Measurements from ENCODE around the gene RADIL.

The RADIL gene

GRCh38 chr7:4832711-4833110 lies 50.8 kb downstream of the RADIL start:
- H3K9me3 Mint-ChIP-seq: no peaks in the 10 kb centered on the region
- no peak for ATAC-seq
- no peak overlapping the region for H3K4me3 Mint-ChIP-seq

DNA sequence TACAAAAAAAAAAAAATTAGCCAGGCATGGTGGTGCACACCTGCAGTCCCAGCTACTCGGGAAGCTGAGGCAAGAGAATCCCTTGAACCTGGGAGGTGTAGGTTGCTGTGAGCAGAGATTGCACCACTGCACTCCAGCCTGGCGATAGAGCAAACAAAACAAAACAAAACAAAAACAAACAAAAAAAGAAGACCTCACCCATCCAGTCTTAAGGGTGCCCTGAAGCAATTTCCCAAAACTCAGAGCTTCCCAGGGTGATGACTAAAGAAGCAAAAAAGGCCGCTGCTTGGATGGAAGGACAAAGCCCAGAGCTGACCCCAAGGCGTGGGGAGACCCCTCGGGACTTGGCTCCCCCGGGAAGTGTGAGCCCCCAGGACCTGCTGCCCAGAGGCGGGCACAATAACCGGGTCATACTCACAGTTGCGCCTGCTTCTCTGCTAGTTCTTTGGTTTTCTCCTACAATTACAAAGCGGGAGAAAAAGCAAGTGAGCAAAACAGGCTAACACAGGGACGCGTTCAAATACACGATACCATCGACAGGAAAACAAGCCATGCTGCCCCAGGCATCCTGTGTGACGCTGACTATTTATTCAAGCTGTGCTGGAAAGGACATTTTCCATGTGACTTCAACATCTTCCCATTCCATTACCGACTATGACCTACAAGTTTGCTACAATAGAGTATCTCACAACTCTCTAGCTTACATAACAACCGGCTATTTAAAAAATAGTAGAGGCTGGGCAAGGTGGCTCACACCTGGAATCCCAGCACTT lies 51.6 kb downstream of the RADIL start:
- no peaks in the 10 kb centered on the region for H3K9me3 Mint-ChIP-seq
- H3K27me3 Mint-ChIP-seq: no peaks in the 10 kb centered on the region
- ATAC-seq (no peak), DNase-seq (no peak)
- no peak overlapping the region for H3K4me3 Mint-ChIP-seq
- peaks cover 7% of the 10 kb centered on the region for H3K4me1 Mint-ChIP-seq
- H3K27ac Mint-ChIP-seq: no peak overlapping the region

More at GRCh38 chr7:4832711-4833110, 50.8 kb downstream of the RADIL start:
- no peak for DNase-seq
- Mint-ChIP-seq H3K4me1 (peaks cover 7% of the 10 kb centered on the region), H3K27ac (no peak overlapping the region), H3K27me3 (no peaks in the 10 kb centered on the region)

- no peak overlapping the region for H3K4me3 Mint-ChIP-seq
- H3K4me1 Mint-ChIP-seq: peaks cover 7% of the 10 kb centered on the region
- H3K27me3 Mint-ChIP-seq: no peaks in the 10 kb centered on the region
- ATAC-seq (peak; percentile 82), DNase-seq (peak; percentile 56 to 64)
- peak overlapping the region in 1 of 2 donors; percentile 86 for H3K27ac Mint-ChIP-seq
- no peaks in the 10 kb centered on the region for H3K9me3 Mint-ChIP-seq
These were observed 53.3 kb downstream of the RADIL start for GRCh38 chr7:4830176-4830575.

DNA sequence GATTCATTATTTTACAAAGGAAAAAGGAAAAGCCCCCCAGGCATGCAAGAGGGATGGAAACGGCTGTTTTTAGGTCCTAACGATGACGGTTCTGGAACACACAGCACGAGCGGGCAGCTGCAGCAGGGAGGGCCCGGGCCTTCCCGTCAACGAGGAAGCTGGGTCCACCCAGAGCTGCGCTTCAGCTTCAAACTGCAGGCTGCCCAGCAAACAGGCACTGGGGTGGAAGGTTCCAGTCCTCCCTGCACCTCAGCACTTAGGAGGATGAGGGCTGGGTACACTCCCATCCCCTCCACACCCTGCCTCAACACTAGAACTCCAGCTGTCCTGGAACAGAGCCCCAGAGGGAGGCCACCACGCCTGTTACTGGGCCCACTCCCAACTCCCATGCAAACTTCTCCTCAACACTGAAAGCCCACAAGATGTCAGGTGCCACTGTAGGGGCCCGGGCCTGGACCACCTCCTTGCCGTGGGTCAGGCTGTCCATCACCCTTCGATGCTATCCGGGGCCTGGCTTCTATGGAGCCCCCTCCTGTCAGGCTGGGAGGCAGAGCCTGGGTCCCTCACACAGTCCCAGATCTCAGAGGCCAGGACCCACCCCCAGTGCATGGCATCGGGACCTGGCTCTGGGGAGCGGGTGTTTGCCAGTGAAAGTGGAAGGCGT lies 54.7 kb downstream of the RADIL start:
- H3K9me3 Mint-ChIP-seq: no peaks in the 10 kb centered on the region
- H3K4me1 Mint-ChIP-seq: peaks cover 7% of the 10 kb centered on the region
- no peaks in the 10 kb centered on the region for H3K27me3 Mint-ChIP-seq
- no peak overlapping the region for H3K27ac Mint-ChIP-seq
- DNase-seq (no peak), ATAC-seq (no peak)
- no peak overlapping the region for H3K4me3 Mint-ChIP-seq

DNA sequence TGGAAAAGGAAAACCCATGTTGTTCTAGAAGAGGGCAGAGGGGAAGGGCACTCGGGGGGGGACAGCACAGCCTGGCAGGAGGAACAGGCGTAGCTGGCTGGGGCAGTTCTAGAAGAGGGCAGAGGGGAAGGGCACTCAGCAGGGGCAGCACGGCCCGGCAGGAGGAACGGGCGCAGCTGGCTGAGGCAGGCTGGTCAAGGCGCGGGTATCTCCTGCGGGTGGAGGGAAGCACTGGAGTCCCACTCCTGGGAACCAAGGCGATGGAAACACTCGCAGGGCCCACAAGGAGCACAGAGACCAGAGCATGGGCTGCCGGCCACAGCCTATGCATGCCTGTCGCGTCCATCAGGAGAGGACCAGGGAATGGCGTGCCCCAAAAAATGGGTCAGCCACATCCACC lies 58.4 kb downstream of the RADIL start:
- no peak for ATAC-seq

GRCh38 chr7:4824120-4824775 lies 59.3 kb downstream of the RADIL start:
- H3K9me3 Mint-ChIP-seq: no peaks in the 10 kb centered on the region
- no peak overlapping the region for H3K27ac Mint-ChIP-seq
- no peak for DNase-seq

More for the DNA sequence above, 58.4 kb downstream of the RADIL start:
- peaks cover under 1% of the 10 kb centered on the region for H3K27me3 Mint-ChIP-seq
- no peak overlapping the region for H3K4me3 Mint-ChIP-seq
- peaks cover 2% of the 10 kb centered on the region for H3K4me1 Mint-ChIP-seq
- H3K27ac Mint-ChIP-seq: no peak overlapping the region
- no peak for DNase-seq
- no peaks in the 10 kb centered on the region for H3K9me3 Mint-ChIP-seq

DNA sequence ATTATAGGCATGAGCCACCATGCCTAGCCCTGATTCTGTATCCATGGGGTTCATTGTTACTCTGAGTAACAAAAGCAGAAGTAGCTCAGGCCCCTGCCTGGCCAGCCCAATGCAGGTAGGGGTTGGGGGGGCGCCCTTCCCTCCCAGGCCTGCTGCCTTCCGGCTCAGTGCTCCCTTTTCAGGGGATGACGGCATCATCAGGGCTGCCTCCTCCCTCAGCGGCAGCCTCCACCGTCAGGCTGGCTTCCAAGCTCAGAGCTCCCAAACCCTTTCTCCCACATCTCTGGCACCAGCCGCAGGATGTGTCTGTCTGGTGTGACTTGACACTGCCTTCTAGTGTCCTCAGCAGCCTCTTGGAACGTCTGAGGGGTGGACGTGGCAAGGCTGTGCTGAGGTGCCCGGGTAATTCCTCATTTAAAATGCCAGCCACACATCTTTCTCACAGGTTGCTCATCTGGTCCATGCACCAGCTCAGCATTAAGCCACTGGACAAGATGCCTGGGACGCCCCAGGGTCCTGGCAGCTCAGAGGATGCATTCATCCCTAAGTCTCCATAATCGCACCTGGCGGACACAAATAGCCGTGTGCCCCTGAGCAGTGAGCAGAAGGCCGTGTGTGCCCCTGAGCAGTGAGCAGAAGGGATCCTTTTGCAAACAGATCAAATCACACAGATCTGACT lies 59.9 kb downstream of the RADIL start:
- no peak for DNase-seq
- H3K27ac Mint-ChIP-seq: peak overlapping the region in 1 of 2 donors; percentile 59
- H3K4me3 Mint-ChIP-seq: no peak overlapping the region
- no peaks in the 10 kb centered on the region for H3K4me1 Mint-ChIP-seq
- H3K27me3 Mint-ChIP-seq: peaks cover 14% of the 10 kb centered on the region
- H3K9me3 Mint-ChIP-seq: no peaks in the 10 kb centered on the region
- ATAC-seq: no peak

More at GRCh38 chr7:4824120-4824775, 59.3 kb downstream of the RADIL start:
- Mint-ChIP-seq H3K4me3 (no peak overlapping the region), H3K27me3 (peaks cover 9% of the 10 kb centered on the region), H3K4me1 (no peaks in the 10 kb centered on the region)
- ATAC-seq: no peak

GRCh38 chr7:4822677-4823076 lies 60.8 kb downstream of the RADIL start:
- ATAC-seq: no peak
- H3K4me1 Mint-ChIP-seq: no peaks in the 10 kb centered on the region

GRCh38 chr7:4820967-4821471 lies 62.5 kb downstream of the RADIL start:
- peaks cover 18% of the 10 kb centered on the region for H3K27me3 Mint-ChIP-seq
- no peak overlapping the region for H3K4me3 Mint-ChIP-seq
- no peaks in the 10 kb centered on the region for H3K9me3 Mint-ChIP-seq
- peak overlapping the region in 1 of 2 donors; percentile 6 for H3K27ac Mint-ChIP-seq
- no peaks in the 10 kb centered on the region for H3K4me1 Mint-ChIP-seq
- DNase-seq: no peak
- no peak for ATAC-seq

More at GRCh38 chr7:4822677-4823076, 60.8 kb downstream of the RADIL start:
- no peak for DNase-seq
- no peak overlapping the region for H3K27ac Mint-ChIP-seq
- H3K27me3 Mint-ChIP-seq: peaks cover 14% of the 10 kb centered on the region
- H3K4me3 Mint-ChIP-seq: no peak overlapping the region
- H3K9me3 Mint-ChIP-seq: no peaks in the 10 kb centered on the region

DNA sequence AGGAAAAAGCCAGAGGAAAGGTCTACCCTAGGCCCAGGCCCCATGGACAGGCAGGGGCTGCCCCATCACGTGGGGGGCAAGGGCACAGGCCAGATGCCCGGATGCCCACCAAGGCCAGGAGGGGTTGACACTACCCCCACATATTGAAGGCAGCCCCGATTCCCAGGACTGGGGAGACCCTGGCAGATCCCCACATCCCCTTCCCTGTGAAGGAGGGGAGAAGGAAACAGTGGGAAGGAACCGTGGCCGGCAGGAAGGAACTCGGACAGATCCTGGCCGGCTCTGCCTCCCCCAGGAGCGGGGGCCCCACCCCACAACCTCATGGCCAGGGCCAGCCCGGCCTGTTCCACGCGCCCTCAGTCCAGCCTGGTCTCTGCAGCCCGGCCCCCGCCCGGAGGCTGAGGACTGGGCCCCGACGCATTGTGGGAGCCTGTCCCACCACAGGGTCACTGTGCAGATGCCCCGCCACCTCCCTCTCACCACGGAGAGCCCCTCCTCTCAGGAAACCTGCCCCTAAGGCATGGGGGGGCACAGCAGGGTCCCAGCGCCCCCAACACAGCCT lies 63.0 kb downstream of the RADIL start:
- H3K27ac Mint-ChIP-seq: no peak overlapping the region
- H3K27me3 Mint-ChIP-seq: peaks cover 21% of the 10 kb centered on the region
- ATAC-seq (peak; percentile 18), DNase-seq (no peak)
- H3K4me1 Mint-ChIP-seq: no peaks in the 10 kb centered on the region
- H3K9me3 Mint-ChIP-seq: no peaks in the 10 kb centered on the region
- H3K4me3 Mint-ChIP-seq: no peak overlapping the region

- Mint-ChIP-seq H3K4me1 (peaks cover 1% of the 10 kb centered on the region), H3K9me3 (no peaks in the 10 kb centered on the region), H3K4me3 (no peak overlapping the region)
These were observed 63.7 kb downstream of the RADIL start for GRCh38 chr7:4819560-4820404.

DNA sequence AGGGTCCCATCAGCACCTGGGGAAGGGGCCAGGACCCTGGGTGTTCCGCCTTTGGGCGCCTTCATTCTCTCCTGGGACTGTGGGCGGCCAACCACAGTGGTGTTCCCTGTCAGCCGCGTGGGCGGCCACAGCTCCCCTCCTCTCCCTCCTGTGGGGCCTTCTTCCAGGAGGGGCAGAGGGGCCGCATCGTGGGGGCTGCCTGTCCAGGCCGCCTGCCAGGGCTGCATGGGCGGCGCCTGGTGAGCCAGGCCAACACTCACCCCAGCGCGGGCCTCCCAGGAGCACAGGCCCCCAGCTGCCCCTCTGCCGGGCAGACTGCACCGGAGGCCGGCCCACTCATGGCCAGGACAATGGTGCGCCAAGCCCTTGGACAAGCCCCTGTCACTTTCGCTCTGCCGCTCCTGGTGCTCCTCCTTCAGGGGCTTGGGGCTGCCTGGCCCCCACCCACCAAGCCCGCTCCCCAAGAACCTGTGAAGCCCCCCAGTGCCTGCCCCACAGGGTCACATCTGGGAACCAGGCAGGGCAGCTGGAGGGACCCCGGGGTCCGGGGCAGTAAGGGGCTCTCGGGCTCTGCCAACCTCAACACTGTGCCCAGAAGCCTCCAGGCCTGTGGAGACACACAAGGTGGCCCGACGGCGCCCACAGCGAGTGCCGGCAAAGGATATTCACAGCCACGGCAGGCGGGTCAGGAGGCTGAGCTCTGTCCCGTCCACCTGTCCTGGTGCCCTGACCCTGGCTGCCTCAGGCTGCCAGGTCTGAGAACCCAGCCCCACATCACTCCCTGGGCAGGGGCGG lies 65.3 kb downstream of the RADIL start:
- ATAC-seq (no peak), DNase-seq (no peak)
- H3K27ac Mint-ChIP-seq: peak overlapping the region in 1 of 2 donors; percentile 83
- H3K27me3 Mint-ChIP-seq: peaks cover 40% of the 10 kb centered on the region
- no peak overlapping the region for H3K4me3 Mint-ChIP-seq
- H3K4me1 Mint-ChIP-seq: peaks cover 7% of the 10 kb centered on the region
- peaks cover 1 to 3% of the 10 kb centered on the region in 2 donors for H3K9me3 Mint-ChIP-seq

More at GRCh38 chr7:4819560-4820404, 63.7 kb downstream of the RADIL start:
- peaks cover 24% of the 10 kb centered on the region for H3K27me3 Mint-ChIP-seq
- ATAC-seq (no peak), DNase-seq (no peak)
- H3K27ac Mint-ChIP-seq: no peak overlapping the region

DNA sequence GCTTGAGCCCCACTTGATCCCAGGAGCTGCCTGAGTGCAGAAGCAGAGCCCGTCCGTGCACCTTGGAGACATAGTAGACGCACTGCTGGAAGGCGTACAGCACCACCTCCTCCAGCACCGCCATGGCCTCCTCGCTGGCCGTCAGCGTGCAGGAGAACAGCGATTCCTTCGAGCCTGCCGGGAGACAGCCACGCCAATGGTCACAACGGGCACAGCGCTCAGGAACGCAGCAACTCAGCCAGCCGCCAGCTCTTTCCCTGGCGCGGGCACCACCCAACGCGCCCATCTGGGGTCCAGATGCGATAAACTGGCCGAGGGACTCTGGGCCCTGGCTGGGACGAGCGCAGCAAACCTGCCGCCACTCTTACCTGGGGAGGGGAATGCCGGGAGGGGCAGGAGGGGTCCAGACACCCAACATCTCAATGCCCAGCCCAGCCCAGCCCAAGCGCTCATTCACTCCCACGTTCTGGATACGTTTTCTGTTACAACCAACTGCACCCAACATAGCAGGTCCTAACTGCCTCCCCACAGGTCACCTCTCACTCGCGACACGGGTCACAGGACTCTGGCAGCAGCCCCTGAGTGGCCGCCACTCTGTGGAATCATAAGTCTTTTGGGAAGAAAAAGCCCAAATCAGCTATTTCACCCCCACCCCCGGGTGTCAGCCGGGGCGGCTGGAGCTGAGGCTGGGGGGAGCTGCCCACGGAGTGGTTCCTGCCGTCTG lies 66.2 kb downstream of the RADIL start:
- peaks cover 48% of the 10 kb centered on the region for H3K27me3 Mint-ChIP-seq
- DNase-seq (no peak), ATAC-seq (no peak)
- H3K27ac Mint-ChIP-seq: no peak overlapping the region
- peaks cover 7% of the 10 kb centered on the region for H3K4me1 Mint-ChIP-seq
- H3K4me3 Mint-ChIP-seq: no peak overlapping the region
- peaks cover 8 to 11% of the 10 kb centered on the region in 2 donors for H3K9me3 Mint-ChIP-seq
